Thoracic aorta (tissue), 2 donors: ENCODE measurements around the gene C2orf69. TPM values are rescaled to one million over a fixed set of nuclear protein-coding genes. Genes with fewer than 3 reads are reported as not detected.

Source experiments
- ATAC-seq: fragments of 150-250 bp; one replicate; pipeline ENCODE4 v1.8.0; 2017; ENCODE audit warnings: low read depth; ENCODE audit not compliant: insufficient number of reproducible peaks, low FRiP score
- DNase-seq: peaks from one replicate; pipeline ENCODE4 v3.0.0-alpha.2; 2020; ENCODE audit warnings: low spot score
- H3K27ac ChIP-seq, 2 donors: fragments of 200-600 bp; sonication (generic); 1 replicate in 1 of 2; 2 replicates in 1 of 2; pipeline ENCODE4 v1.5.1; 2016; ENCODE audit warnings: mild to moderate bottlenecking in 2 of 2, moderate library complexity in 2 of 2
- H3K27me3 ChIP-seq: fragments of 200-600 bp; sonication (generic); replicated peaks from 2 replicates; pipeline ENCODE4 v1.6.0; 2016; ENCODE audit warnings: mild to moderate bottlenecking; ENCODE audit not compliant: insufficient read depth
- H3K36me3 ChIP-seq: fragments of 200-600 bp; sonication (generic); one replicate; pipeline ENCODE4 v1.5.1; 2016
- H3K4me1 ChIP-seq, 2 donors: fragments of 200-600 bp; sonication (generic); 1 replicate in 1 of 2; 2 replicates in 1 of 2; pipeline versions ENCODE4 v1.5.1 to v1.6.0; 2016; ENCODE audit warnings: low read depth in 2 of 2, mild to moderate bottlenecking in 1 of 2; ENCODE audit not compliant: control insufficient read depth in 1 of 2
- H3K4me3 ChIP-seq: fragments of 200-600 bp; sonication (generic); 2 replicates; pipeline ENCODE4 v1.5.1; 2016; ENCODE audit warnings: mild to moderate bottlenecking
- H3K9me3 ChIP-seq: fragments of 200-600 bp; sonication (generic); 2 replicates; pipeline ENCODE4 v1.5.1; 2016
- CTCF ChIP-seq: fragments of 200-600 bp; sonication (generic); IDR thresholded peaks from one replicate; pipeline ENCODE4 v1.5.1; 2019; ENCODE audit warnings: antibody characterized with exemption
- total RNA-seq, 2 donors: library from RNA; depleted of rRNA; stranded (reverse); fragments of >200 nt; gene quantifications; one replicate each; pipeline versions ENCODE4 v1.1.0 to v1.2.3, GENCODE V29; 2016

Gene C2orf69
- total RNA-seq, 2 donors from 2014 or later: 10.8 to 16.7 TPM

GRCh38 chr2:199972088-199972626, 61.1 kb downstream of the C2orf69 start:
- no peaks in the 10 kb centered on the region for H3K27me3 ChIP-seq
- H3K36me3 ChIP-seq: no peaks in the 10 kb centered on the region
- H3K9me3 ChIP-seq: no peaks in the 10 kb centered on the region
- no peak overlapping the region for H3K27ac ChIP-seq
- ATAC-seq (no peak), DNase-seq (no peak)
- no peak overlapping the region for H3K4me3 ChIP-seq
- no peaks in the 10 kb centered on the region for H3K4me1 ChIP-seq
- no peak for TF ChIP-seq CTCF

- no peak for ATAC-seq
- H3K36me3 ChIP-seq: no peaks in the 10 kb centered on the region
- peak; percentile 23 for TF ChIP-seq CTCF
- no peaks in the 10 kb centered on the region for H3K27me3 ChIP-seq
- no peak for DNase-seq
- no peak overlapping the region for H3K27ac ChIP-seq
- H3K9me3 ChIP-seq: no peaks in the 10 kb centered on the region
- H3K4me3 ChIP-seq: no peak overlapping the region
- H3K4me1 ChIP-seq: no peaks in the 10 kb centered on the region
Observed at GRCh38 chr2:199973703-199974102, 62.6 kb downstream of the C2orf69 start.

- ATAC-seq (no peak), DNase-seq (no peak)
- no peak overlapping the region for H3K27ac ChIP-seq
- no peaks in the 10 kb centered on the region for H3K9me3 ChIP-seq
- TF ChIP-seq CTCF: no peak
- no peaks in the 10 kb centered on the region for H3K27me3 ChIP-seq
- H3K4me3 ChIP-seq: no peak overlapping the region
- no peaks in the 10 kb centered on the region for H3K36me3 ChIP-seq
- H3K4me1 ChIP-seq: peaks cover 0 to 5% of the 10 kb centered on the region in 2 donors
Observed at GRCh38 chr2:199975273-199975895, 64.3 kb downstream of the C2orf69 start.

Other genes with a start within 250 kb of the C2orf69 start
- gene FTCDNL1, start 60.1 kb upstream of the C2orf69 start, total RNA-seq: 1 to 10 TPM in 1 of 2 donors, not detected in 1; 3.4 TPM
- gene TYW5, start 44.2 kb downstream of the C2orf69 start, total RNA-seq: 1 to 10 TPM; 5.3 to 9.8 TPM
- gene MAIP1, start 44.3 kb downstream of the C2orf69 start, total RNA-seq: 1 to 10 TPM; 4.2 to 8.6 TPM